RCC 7860 (cell line): ENCODE data around the gene DGKD.
A peak's percentile ranks its signal among the peaks of the same experiment; 100 is the strongest.
"Not testable (repeated sequence)": the region's sequence is repeated elsewhere in the genome, so short reads cannot be mapped to it uniquely, and the experiment has no call there.

Experiments used
- DNase-seq: peaks from one replicate; pipeline ENCODE4 v3.0.0-alpha.2; 2015; ENCODE audit warnings: low spot score
- FAIRE-seq: peaks from 2 replicates; lab custom pipeline; 2012; peaks lifted over from hg19 to GRCh38; lab: Jason Lieb, UNC

DGKD gene

GRCh38 chr2:233384811-233385488 is 30.7 kb downstream of the DGKD start:
- no peak for DNase-seq
- no peak for FAIRE-seq

- no peak for FAIRE-seq
- no peak for DNase-seq
These were observed 31.3 kb downstream of the DGKD start for GRCh38 chr2:233385489-233386044.

GRCh38 chr2:233386382-233387041 is 32.2 kb downstream of the DGKD start:
- DNase-seq (peak; percentile 48), FAIRE-seq (peak; percentile 55)

- FAIRE-seq (no peak), DNase-seq (no peak)
These were observed 32.9 kb downstream of the DGKD start for GRCh38 chr2:233387225-233387624.

- FAIRE-seq (no peak), DNase-seq (no peak)
These were observed 33.6 kb downstream of the DGKD start for GRCh38 chr2:233387667-233388528.

GRCh38 chr2:233389601-233390125 is 35.4 kb downstream of the DGKD start:
- DNase-seq (no peak), FAIRE-seq (no peak)

- DNase-seq = no peak
- FAIRE-seq = no peak
These were observed 41.4 kb downstream of the DGKD start for GRCh38 chr2:233395687-233396086.

GRCh38 chr2:233396726-233397665 is 42.7 kb downstream of the DGKD start:
- DNase-seq, FAIRE-seq: not testable (repeated sequence)

GRCh38 chr2:233399306-233400225 is 45.3 kb downstream of the DGKD start:
- no peak for DNase-seq
- FAIRE-seq = no peak

- FAIRE-seq = no peak
- no peak for DNase-seq
These were observed 46.0 kb downstream of the DGKD start for GRCh38 chr2:233400341-233400740.

- DNase-seq (no peak), FAIRE-seq (no peak)
These were observed 46.7 kb downstream of the DGKD start for GRCh38 chr2:233400961-233401360.

- no peak for FAIRE-seq
- no peak for DNase-seq
These were observed 48.1 kb downstream of the DGKD start for GRCh38 chr2:233402346-233402745.

GRCh38 chr2:233402789-233403188 is 48.5 kb downstream of the DGKD start:
- FAIRE-seq (no peak), DNase-seq (no peak)

- DNase-seq (no peak), FAIRE-seq (no peak)
These were observed 49.9 kb downstream of the DGKD start for GRCh38 chr2:233404222-233404621.

GRCh38 chr2:233406865-233407264 is 52.6 kb downstream of the DGKD start:
- no peak for FAIRE-seq
- DNase-seq = no peak

GRCh38 chr2:233407771-233408181 is 53.5 kb downstream of the DGKD start:
- no peak for FAIRE-seq
- DNase-seq = no peak

GRCh38 chr2:233408366-233409285 is 54.3 kb downstream of the DGKD start:
- FAIRE-seq = no peak
- DNase-seq = no peak
